SK-N-SH (cell line): ENCODE measurements around the gene BTBD9. TPM values are rescaled to one million over a fixed set of nuclear protein-coding genes. Genes with fewer than 3 reads are reported as not detected.

Source experiments
- CTCF ChIA-PET: fragments of 300-600, 350-600 bp; formaldehyde crosslinking; extraction: SDS; loops from one replicate; lab custom pipeline; 2021; lab: Yijun Ruan, JAX
- POLR2A ChIA-PET: fragments of 350-600 bp; sonication (Branson Sonifier 250); formaldehyde crosslinking; extraction: SDS; loops from one replicate; lab custom pipeline; 2020; ENCODE audit warnings: antibody characterized with exemption, inconsistent platforms; lab: Yijun Ruan, JAX
- DNase-seq: peaks from one replicate; pipeline ENCODE4 v3.0.0; 2012
- H2AFZ ChIP-seq: fragments of 200-600 bp; sonication (generic); 2 replicates; pipeline ENCODE4 v1.8.1; 2016; ENCODE audit warnings: antibody characterized with exemption, mild to moderate bottlenecking, low read depth
- H3F3A ChIP-seq: fragments of 200-600 bp; sonication (generic); replicated peaks from 2 replicates; pipeline ENCODE3; 2016; ENCODE audit warnings: antibody characterized with exemption, mild to moderate bottlenecking; ENCODE audit not compliant: insufficient read depth
- H3K27ac ChIP-seq, 2 experiments: fragments of 200-500 bp in 1 of 2; fragments of 200-600 bp in 1 of 2; sonication (Bioruptor generic) in 1 of 2; sonication (generic), shearing (Covaris generic) in 1 of 2; 2 replicates each; pipeline versions ENCODE4 v1.5.1 to v1.6.1; 2014 to 2016; ENCODE audit warnings: low read depth in 2 of 2, inconsistent platforms in 1 of 2, low read length in 1 of 2, mild to moderate bottlenecking in 1 of 2, mixed read lengths in 1 of 2
- H3K27me3 ChIP-seq: fragments of 200-600 bp; sonication (generic), shearing (Covaris generic); 2 replicates; pipeline ENCODE4 v1.6.1; 2016; ENCODE audit warnings: mixed run types; ENCODE audit not compliant: insufficient read depth
- H3K36me3 ChIP-seq, 2 experiments: fragments of 200-500 bp in 1 of 2; fragments of 200-600 bp in 1 of 2; sonication (Bioruptor generic) in 1 of 2; sonication (generic) in 1 of 2; replicated peaks in 1 of 2; 2 replicates each; pipeline versions ENCODE3 to v1.5.1; 2014 to 2016; ENCODE audit warnings: low read length in 1 of 2, mild to moderate bottlenecking in 1 of 2; ENCODE audit not compliant: insufficient read depth in 2 of 2, control insufficient read depth in 1 of 2
- H3K4me1 ChIP-seq, 2 experiments: fragments of 200-500 bp in 1 of 2; fragments of 200-600 bp in 1 of 2; sonication (Bioruptor generic) in 1 of 2; sonication (generic), shearing (Covaris generic) in 1 of 2; 2 replicates each; pipeline versions ENCODE4 v1.5.1 to v1.6.1; 2014 to 2016; ENCODE audit warnings: low read depth in 1 of 2, low read length in 1 of 2, mixed run types in 1 of 2; ENCODE audit not compliant: insufficient read depth in 2 of 2, control insufficient read depth in 1 of 2
- H3K4me2 ChIP-seq: fragments of 200-600 bp; sonication (generic), shearing (Covaris generic); 2 replicates; pipeline ENCODE4 v1.6.1; 2017; ENCODE audit warnings: mixed run types
- H3K4me3 ChIP-seq, 2 experiments: fragments of 200-500 bp in 1 of 2; fragments of 200-600 bp in 1 of 2; sonication (Bioruptor generic) in 1 of 2; sonication (generic), shearing (Covaris generic) in 1 of 2; 2 replicates each; pipeline versions ENCODE4 v1.5.1 to v1.8.1; 2014 to 2016; ENCODE audit warnings: low read depth in 2 of 2, inconsistent platforms in 1 of 2, low read length in 1 of 2, mild to moderate bottlenecking in 1 of 2, mixed read lengths in 1 of 2, moderate library complexity in 1 of 2
- H3K79me2 ChIP-seq: fragments of 200-600 bp; sonication (generic); 2 replicates; pipeline ENCODE4 v1.8.1; 2017; ENCODE audit warnings: mild to moderate bottlenecking; ENCODE audit not compliant: insufficient read depth
- H3K9ac ChIP-seq: fragments of 200-600 bp; sonication (generic); 2 replicates; pipeline ENCODE4 v1.6.1; 2017; ENCODE audit warnings: mixed run types
- H3K9me2 ChIP-seq: fragments of 200-600 bp; sonication (generic); 2 replicates; pipeline ENCODE4 v1.6.1; 2017; ENCODE audit warnings: mixed run types
- H3K9me3 ChIP-seq: fragments of 200-600 bp; sonication (generic); 2 replicates; pipeline ENCODE4 v1.6.1; 2017; ENCODE audit warnings: mixed run types, mild to moderate bottlenecking, moderate library complexity
- H4K20me1 ChIP-seq: fragments of 200-600 bp; sonication (generic); 2 replicates; pipeline ENCODE4 v1.6.1; 2017; ENCODE audit warnings: mild to moderate bottlenecking, mixed run types; ENCODE audit not compliant: insufficient read depth
- ELF1 ChIP-seq: IDR thresholded peaks from 2 replicates; pipeline ENCODE4 v1.4.0; 2012
- EP300 ChIP-seq, 2 experiments: IDR thresholded peaks; 2 replicates each; pipeline versions ENCODE4 v1.4.0 to v1.6.1; 2012; ENCODE audit warnings: borderline replicate concordance in 1 of 2, low read depth in 1 of 2, low read length in 1 of 2
- EZH2phosphoT487 ChIP-seq: fragments of 200-600 bp; sonication (generic); IDR thresholded peaks from 2 replicates; pipeline ENCODE4 v1.6.1; 2017; ENCODE audit warnings: low read depth, mixed run types, mild to moderate bottlenecking, antibody characterized with exemption, moderate library complexity, borderline replicate concordance
- FOXM1 ChIP-seq: IDR thresholded peaks from 2 replicates; pipeline ENCODE4 v1.4.0; 2012; ENCODE audit warnings: low read depth, mild to moderate bottlenecking
- GABPA ChIP-seq: IDR thresholded peaks from 2 replicates; pipeline ENCODE4 v1.4.0; 2012; ENCODE audit warnings: low read depth, mild to moderate bottlenecking
- IRF3 ChIP-seq: fragments of 150-350 bp; IDR thresholded peaks from 2 replicates; pipeline ENCODE4 v1.6.1; 2016; ENCODE audit warnings: mild to moderate bottlenecking, low read depth, low read length
- MAX ChIP-seq: IDR thresholded peaks from 2 replicates; pipeline ENCODE4 v1.4.0; 2012; ENCODE audit warnings: low read depth
- MEF2A ChIP-seq: IDR thresholded peaks from 2 replicates; pipeline ENCODE4 v1.4.0; 2012; ENCODE audit warnings: low read depth, borderline replicate concordance
- MXI1 ChIP-seq: IDR thresholded peaks from 2 replicates; pipeline ENCODE4 v1.6.1; 2012; ENCODE audit warnings: mild to moderate bottlenecking, low read depth, low read length, improper control_type of control experiment
- NFIC ChIP-seq: IDR thresholded peaks from 2 replicates; pipeline ENCODE4 v1.4.0; 2012; ENCODE audit warnings: borderline replicate concordance
- POLR2AphosphoS5 ChIP-seq: IDR thresholded peaks from 2 replicates; pipeline ENCODE4 v1.6.1; 2012; ENCODE audit warnings: low read depth, low read length
- RCOR1 ChIP-seq: fragments of 150-350 bp; IDR thresholded peaks from 2 replicates; pipeline ENCODE4 v1.6.1; 2017; ENCODE audit warnings: antibody characterized with exemption, low read length
- SIN3A ChIP-seq: IDR thresholded peaks from 2 replicates; pipeline ENCODE4 v1.6.1; 2012; ENCODE audit warnings: low read depth, mild to moderate bottlenecking, low read length, moderate library complexity, borderline replicate concordance
- TCF12 ChIP-seq: IDR thresholded peaks from 2 replicates; pipeline ENCODE4 v1.4.0; 2012
- USF1 ChIP-seq: IDR thresholded peaks from 2 replicates; pipeline ENCODE4 v1.4.0; 2012; ENCODE audit warnings: low read depth, borderline replicate concordance
- YY1 ChIP-seq: IDR thresholded peaks from 2 replicates; pipeline ENCODE4 v1.4.0; 2012; ENCODE audit warnings: low read depth, mild to moderate bottlenecking
- whole genome bisulfite sequencing: methylation state at CpG from one replicate; pipeline ENCODE4 v1.1.6; 2017; ENCODE audit warnings: low lambda C conversion rate; 5-methylcytosine and 5-hydroxymethylcytosine counted together
- polyA plus RNA-seq, 3 experiments: library from polyadenylated mRNA; depleted of rRNA; stranded (reverse); fragments of >200 nt; gene quantifications; 2 replicates each; pipeline ENCODE4 v1.2.3, GENCODE V29; 2012
- TF ChIP-seq, protein P1 (sequence below): IDR thresholded peaks from 2 replicates; pipeline ENCODE4; 2012
- TF ChIP-seq, protein P2 (sequence below): fragments of 200-600 bp; sonication (generic); IDR thresholded peaks from 2 replicates; pipeline ENCODE4 v1.6.1; 2017; ENCODE audit warnings: antibody characterized with exemption, mild to moderate bottlenecking, moderate library complexity

The BTBD9 gene
- polyA plus RNA-seq, 1 of the 3 experiments (the other 2 are of a cell fraction): 2.2 TPM

DNA sequence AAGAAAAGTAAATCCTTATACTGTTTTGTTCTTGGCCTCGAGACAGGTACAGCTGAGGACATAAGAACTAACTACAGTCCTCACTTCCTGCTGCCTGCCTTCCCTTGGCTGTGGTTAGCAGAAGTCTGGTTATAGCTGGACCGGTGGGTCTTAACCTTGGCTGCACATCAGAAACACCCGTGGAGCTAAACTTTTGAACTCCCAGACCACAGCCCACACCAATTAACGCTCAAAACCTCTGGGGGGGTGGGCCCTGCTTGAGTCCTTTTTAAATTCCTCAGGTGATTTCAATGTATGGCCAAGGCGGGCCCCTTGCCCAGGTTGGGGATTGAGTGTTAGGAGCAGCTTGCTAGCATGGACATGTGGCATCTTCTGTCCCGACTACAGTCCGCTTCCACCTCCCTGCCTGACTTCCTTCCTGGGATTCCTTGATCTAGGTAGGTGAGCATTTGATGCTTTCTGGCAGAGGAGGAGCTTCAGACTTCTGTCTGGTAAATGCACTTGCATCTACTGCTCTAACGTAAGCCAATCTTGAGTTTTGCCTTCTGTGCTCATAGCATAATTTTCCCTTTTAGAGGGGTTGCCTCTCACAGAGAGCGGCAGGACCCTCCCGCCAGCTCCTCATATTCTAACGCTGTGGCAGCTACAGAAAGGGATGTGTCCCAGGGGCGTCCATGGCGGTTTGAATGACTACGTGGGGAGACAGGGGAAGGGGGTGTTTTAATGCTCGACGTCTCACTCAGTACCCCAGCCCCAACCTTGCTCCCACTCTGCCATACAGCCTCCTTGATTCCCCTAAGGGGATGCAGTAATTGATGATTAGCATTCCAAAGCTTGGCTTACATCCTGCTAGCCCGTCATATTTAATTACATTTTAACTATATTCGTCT is 430.1 kb downstream of the BTBD9 start:
- no peak overlapping the region for H3K4me3 ChIP-seq
- no peaks in the 10 kb centered on the region for H3K9me2 ChIP-seq
- H3K4me2 ChIP-seq: no peak overlapping the region
- no peak overlapping the region for H3K9ac ChIP-seq
- 62% methylated on average over 13 of the region's 18 CpGs for WGBS
- no peaks in the 10 kb centered on the region for H3K9me3 ChIP-seq
- ChIA-PET POLR2A (no interaction called here), CTCF (interaction anchor here (0.7 to 2.5 kb wide), 6 partner anchors 8 to 409 kb away, joined by 3 to 9 read pairs (median 3); no protein-coding TSS in a partner anchor)
- H4K20me1 ChIP-seq: no peaks in the 10 kb centered on the region
- no peaks in the 10 kb centered on the region for H3K36me3 ChIP-seq
- no peaks in the 10 kb centered on the region for H3K79me2 ChIP-seq
- no peaks in the 10 kb centered on the region for H3K27me3 ChIP-seq
- no peaks in the 10 kb centered on the region for H3F3A ChIP-seq
- no peak for DNase-seq
- TF ChIP-seq YY1: no peak
- TF ChIP-seq, protein P1, sequence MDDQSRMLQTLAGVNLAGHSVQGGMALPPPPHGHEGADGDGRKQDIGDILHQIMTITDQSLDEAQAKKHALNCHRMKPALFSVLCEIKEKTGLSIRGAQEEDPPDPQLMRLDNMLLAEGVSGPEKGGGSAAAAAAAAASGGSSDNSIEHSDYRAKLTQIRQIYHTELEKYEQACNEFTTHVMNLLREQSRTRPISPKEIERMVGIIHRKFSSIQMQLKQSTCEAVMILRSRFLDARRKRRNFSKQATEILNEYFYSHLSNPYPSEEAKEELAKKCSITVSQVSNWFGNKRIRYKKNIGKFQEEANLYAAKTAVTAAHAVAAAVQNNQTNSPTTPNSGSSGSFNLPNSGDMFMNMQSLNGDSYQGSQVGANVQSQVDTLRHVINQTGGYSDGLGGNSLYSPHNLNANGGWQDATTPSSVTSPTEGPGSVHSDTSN: no peak
- TF ChIP-seq FOXM1: no peak
- TF ChIP-seq, protein P2, sequence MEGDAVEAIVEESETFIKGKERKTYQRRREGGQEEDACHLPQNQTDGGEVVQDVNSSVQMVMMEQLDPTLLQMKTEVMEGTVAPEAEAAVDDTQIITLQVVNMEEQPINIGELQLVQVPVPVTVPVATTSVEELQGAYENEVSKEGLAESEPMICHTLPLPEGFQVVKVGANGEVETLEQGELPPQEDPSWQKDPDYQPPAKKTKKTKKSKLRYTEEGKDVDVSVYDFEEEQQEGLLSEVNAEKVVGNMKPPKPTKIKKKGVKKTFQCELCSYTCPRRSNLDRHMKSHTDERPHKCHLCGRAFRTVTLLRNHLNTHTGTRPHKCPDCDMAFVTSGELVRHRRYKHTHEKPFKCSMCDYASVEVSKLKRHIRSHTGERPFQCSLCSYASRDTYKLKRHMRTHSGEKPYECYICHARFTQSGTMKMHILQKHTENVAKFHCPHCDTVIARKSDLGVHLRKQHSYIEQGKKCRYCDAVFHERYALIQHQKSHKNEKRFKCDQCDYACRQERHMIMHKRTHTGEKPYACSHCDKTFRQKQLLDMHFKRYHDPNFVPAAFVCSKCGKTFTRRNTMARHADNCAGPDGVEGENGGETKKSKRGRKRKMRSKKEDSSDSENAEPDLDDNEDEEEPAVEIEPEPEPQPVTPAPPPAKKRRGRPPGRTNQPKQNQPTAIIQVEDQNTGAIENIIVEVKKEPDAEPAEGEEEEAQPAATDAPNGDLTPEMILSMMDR: no peak
- no peak for TF ChIP-seq MEF2A
- TF ChIP-seq NFIC: no peak
- H2AFZ ChIP-seq: no peak overlapping the region
- peaks cover 9 to 42% of the 10 kb centered on the region in 2 experiments; a peak in 3 of 4 replicates for H3K4me1 ChIP-seq
- H3K27ac ChIP-seq: peak overlapping the region in 1 of 2 experiments; percentile 14; a peak in 1 of 4 replicates

GRCh38 chr6:38208028-38208427 is 431.7 kb downstream of the BTBD9 start:
- no peaks in the 10 kb centered on the region for H3K36me3 ChIP-seq
- no peak overlapping the region for H3K4me3 ChIP-seq
- WGBS: 92% methylated on average over 8 of the region's 8 CpGs
- no peaks in the 10 kb centered on the region for H3K79me2 ChIP-seq
- H3K9me2 ChIP-seq: no peaks in the 10 kb centered on the region
- CTCF ChIA-PET: interaction anchor here (1.2 to 2.5 kb wide), 2 partner anchors 10 to 11 kb away, joined by 3 to 9 read pairs; no protein-coding TSS in a partner anchor
- no peak overlapping the region for H3K27ac ChIP-seq
- H3K9ac ChIP-seq: no peak overlapping the region
- no peak for DNase-seq
- no peak overlapping the region for H2AFZ ChIP-seq
- no peaks in the 10 kb centered on the region for H4K20me1 ChIP-seq
- no peak overlapping the region for H3K4me2 ChIP-seq
- no peaks in the 10 kb centered on the region for H3K27me3 ChIP-seq
- H3K9me3 ChIP-seq: no peaks in the 10 kb centered on the region
- POLR2A ChIA-PET: no interaction called here
- TF ChIP-seq MEF2A (no peak), POLR2AphosphoS5 (no peak), ELF1 (no peak), EP300 (IDR thresholded peaks at IDR 0.05; ENCODE audit: borderline replicate concordance in 1 of 2, low read depth in 1 of 2, low read length in 1 of 2) (no peak), TCF12 (no peak), MXI1 (no peak), IRF3 (no peak), GABPA (no peak), MAX (no peak), EZH2phosphoT487 (no peak), SIN3A (no peak), NFIC (no peak), RCOR1 (no peak), USF1 (no peak)
- TF ChIP-seq, protein P2: no peak
- H3F3A ChIP-seq: no peaks in the 10 kb centered on the region
- peaks cover 7 to 31% of the 10 kb centered on the region in 2 experiments; a peak in 3 of 4 replicates for H3K4me1 ChIP-seq
